GM21367 (cell line): ENCODE results near the gene ANO3.

ENCODE experiments used
- ATAC-seq: cut with Tn5 transposase; IDR thresholded peaks from one replicate; pipeline ENCODE4 v1.9.1; 2021; ENCODE audit not compliant: unreplicated experiment

The ANO3 gene

GRCh38 chr11:26700574-26701235, 368.8 kb downstream of the ANO3 start:
- ATAC-seq, result no peak

- no peak for ATAC-seq
These were observed 370.5 kb downstream of the ANO3 start for GRCh38 chr11:26702406-26702805.

DNA sequence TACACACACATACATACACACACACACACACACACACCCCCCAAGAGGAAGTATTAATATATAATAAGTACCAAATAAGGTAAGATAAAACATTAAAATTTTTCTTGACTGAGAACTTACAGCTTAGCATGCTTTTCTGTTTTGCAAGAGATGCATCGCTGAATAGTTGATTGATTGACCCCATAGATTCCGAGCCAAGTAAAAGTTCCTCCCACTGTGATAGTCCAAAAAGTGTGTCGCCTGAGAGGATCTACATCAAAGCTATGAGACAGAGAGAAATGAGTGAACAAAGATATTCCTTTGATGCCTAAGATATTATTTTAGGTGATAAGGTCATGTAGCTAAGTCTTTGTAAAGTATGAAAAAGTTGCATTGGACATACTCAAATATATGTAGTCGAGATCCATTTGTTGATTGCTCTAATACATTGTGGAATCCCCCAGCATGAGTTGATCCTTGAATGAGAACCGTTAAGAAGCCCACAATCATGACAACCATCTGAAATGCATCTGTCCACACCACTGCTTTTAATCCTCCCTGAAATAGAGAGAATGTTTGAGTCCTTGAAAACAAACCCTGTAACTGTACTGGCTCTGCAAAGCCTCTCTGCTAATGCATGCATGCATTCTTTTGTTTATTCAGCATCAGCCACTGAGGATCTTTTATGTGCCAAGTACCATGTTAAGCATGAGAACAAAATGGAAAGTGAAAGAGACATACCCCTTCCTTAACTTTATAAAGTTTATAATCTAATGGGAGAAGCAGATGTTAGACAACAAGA, 371.7 kb downstream of the ANO3 start:
- no peak for ATAC-seq

GRCh38 chr11:26704249-26704648, 372.3 kb downstream of the ANO3 start:
- no peak for ATAC-seq

GRCh38 chr11:26706181-26706580, 374.3 kb downstream of the ANO3 start:
- ATAC-seq, result no peak

DNA sequence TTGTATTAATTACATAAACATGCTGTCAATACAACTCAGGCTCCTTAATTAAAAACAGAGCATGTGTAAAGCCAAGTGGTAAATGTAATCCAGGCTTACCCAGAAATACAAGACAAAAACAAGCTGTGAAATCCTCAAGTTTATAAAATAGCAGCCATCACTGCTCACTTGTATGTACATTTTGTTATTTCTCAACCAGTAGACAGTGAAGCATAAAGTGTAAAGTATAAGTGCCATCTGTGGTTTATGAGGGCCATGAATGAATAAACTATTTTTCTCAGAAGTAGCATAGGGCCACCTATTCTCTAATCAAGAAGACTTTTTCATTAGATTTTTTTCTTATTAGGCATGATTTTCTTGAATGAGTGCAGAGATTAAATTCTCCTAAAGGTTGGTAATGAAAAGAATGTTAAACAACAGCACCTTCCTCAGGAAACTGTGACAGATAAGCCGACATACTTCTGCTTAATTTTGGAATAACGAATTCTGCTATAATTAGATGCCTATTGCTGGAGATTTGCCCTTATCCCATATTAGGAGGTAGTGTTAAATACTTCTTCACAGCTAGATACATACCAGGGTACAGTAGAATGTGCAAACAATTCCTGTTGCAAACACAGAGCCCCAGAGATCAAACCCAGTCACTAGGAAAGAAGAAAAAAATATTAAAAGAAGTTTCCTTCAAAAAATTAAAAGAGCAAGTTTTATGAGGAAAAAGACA, 377.0 kb downstream of the ANO3 start:
- no peak for ATAC-seq

DNA sequence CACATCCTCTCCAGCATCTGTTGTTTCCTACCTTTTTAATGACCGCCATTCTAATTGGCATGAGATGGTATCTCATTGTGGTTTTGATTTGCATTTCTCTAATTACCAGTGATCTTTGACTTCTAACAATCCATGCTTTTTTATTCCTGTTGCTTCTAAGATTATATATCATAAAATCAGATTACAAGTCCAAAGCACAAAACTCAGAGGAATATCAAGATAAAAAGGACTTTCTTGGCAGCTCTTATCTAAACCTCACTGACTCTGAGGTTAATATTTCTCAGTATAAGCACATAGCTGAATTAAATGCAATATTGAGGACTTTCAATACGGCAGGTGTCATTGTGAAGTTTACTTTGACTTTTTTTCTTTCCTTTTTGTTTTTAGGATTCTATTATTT, 378.6 kb downstream of the ANO3 start:
- no peak for ATAC-seq

DNA sequence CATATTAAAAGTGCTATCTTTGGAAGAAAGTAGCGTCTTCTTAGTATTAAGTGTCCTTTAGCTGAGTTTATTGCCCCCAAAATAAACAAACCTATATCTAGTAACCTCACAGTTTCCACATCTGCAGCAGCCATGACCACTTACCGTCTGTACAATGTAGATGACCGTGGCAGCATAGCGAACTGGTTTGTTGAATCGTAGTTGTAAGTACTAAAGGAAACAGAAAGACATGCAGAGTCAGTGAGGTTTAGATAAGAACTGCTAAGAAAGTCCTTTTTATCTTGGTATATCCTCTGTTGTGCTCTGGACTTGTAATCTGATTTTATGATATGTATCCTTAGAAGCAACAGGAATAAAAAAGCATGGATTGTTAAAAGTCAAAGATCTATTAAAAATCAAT, 380.6 kb downstream of the ANO3 start:
- ATAC-seq, result no peak
